NCI-H187 (cell line): ENCODE results near the gene RNF114.
"Not testable (repeated sequence)": the region's sequence is repeated elsewhere in the genome, so short reads cannot be mapped to it uniquely, and the experiment has no call there.

ENCODE experiments used
- DNase-seq, 2 experiments: peaks; one replicate each; lab custom pipeline; 2025; lab: John Stamatoyannopoulos, UW

RNF114 gene

GRCh38 chr20:49936153-49937026, at the start of gene RNF114:
TSS of gene RNF114 (plus strand) at chr20:49936397. CDS start at chr20:49936413, 16 bp downstream.
- peak; percentile 78 to 88 for DNase-seq

- DNase-seq, result no peak
Measured at GRCh38 chr20:49886571-49887213, 49.5 kb upstream of the RNF114 start.

- DNase-seq, result no peak
Measured at GRCh38 chr20:49887251-49888211, 48.7 kb upstream of the RNF114 start.

- peak in 1 of 2 experiments; percentile 12 for DNase-seq
Measured at GRCh38 chr20:49888212-49889000, 47.8 kb upstream of the RNF114 start.

- DNase-seq, result no peak
Measured at GRCh38 chr20:49889001-49889934, 46.9 kb upstream of the RNF114 start.

GRCh38 chr20:49889935-49890333, 46.3 kb upstream of the RNF114 start:
- no peak for DNase-seq

GRCh38 chr20:49890471-49891361, 45.5 kb upstream of the RNF114 start:
- no peak for DNase-seq

- DNase-seq, result no peak
Measured at GRCh38 chr20:49891476-49892110, 44.6 kb upstream of the RNF114 start.

GRCh38 chr20:49892260-49892659, 43.9 kb upstream of the RNF114 start:
- no peak for DNase-seq

- DNase-seq, result no peak
Measured at GRCh38 chr20:49892817-49893216, 43.4 kb upstream of the RNF114 start.

GRCh38 chr20:49893242-49894072, 42.7 kb upstream of the RNF114 start:
- DNase-seq, result no peak

- DNase-seq, result no peak
Measured at GRCh38 chr20:49894073-49894470, 42.1 kb upstream of the RNF114 start.

- DNase-seq, result not testable (repeated sequence)
Measured at GRCh38 chr20:49895474-49896093, 40.6 kb upstream of the RNF114 start.

GRCh38 chr20:49896204-49896603, 40.0 kb upstream of the RNF114 start:
- no peak for DNase-seq

GRCh38 chr20:49899541-49900383, 36.4 kb upstream of the RNF114 start:
- no peak for DNase-seq

GRCh38 chr20:49901588-49901987, 34.6 kb upstream of the RNF114 start:
- no peak for DNase-seq
